HL-60 (cell line): Measurements from ENCODE around the gene CLEC2D.

ENCODE experiments used
- CTCF ChIP-seq: IDR thresholded peaks from one replicate; pipeline ENCODE4 v1.5.1; 2011; ENCODE audit warnings: low read length, control low read depth, inconsistent platforms; ENCODE audit not compliant: insufficient read depth
- GABPA ChIP-seq: IDR thresholded peaks from 2 replicates; pipeline ENCODE4 v1.6.1; 2012; ENCODE audit warnings: low read depth
- POLR2AphosphoS5 ChIP-seq: IDR thresholded peaks from 2 replicates; pipeline ENCODE4 v1.6.1; 2012; ENCODE audit warnings: low read depth
- REST ChIP-seq: IDR thresholded peaks from 2 replicates; pipeline ENCODE4 v1.6.1; 2012; ENCODE audit warnings: low read depth; ENCODE audit not compliant: insufficient replicate concordance

- TF ChIP-seq REST (no peak), GABPA (no peak), CTCF (no peak), POLR2AphosphoS5 (no peak)
Observed at GRCh38 chr12:9745199-9745598, 75.7 kb downstream of the CLEC2D start.
